HCT116 (cell line): ENCODE data around the gene MYH11. TPM values are rescaled to one million over a fixed set of nuclear protein-coding genes. Genes with fewer than 3 reads are reported as not detected.

ENCODE experiments used
- ATAC-seq: fragments of 200-7000 bp; cut with Tn5 transposase; 2 replicates; pipeline ENCODE4 v1.9.1; 2020; ENCODE audit warnings: mild to moderate bottlenecking, moderate library complexity
- BruUV-seq: library from RNA; stranded (reverse); fragments of 400-500 nt; replicated peaks from 2 replicates; lab custom pipeline; 2021; lab: Mats Ljungman, UMichigan
- CTCF ChIA-PET: fragments of 300-600 bp; sonication (Branson Sonifier 250); formaldehyde crosslinking; loops from one replicate; lab custom pipeline; 2021; ENCODE audit warnings: antibody characterized with exemption; lab: Charles Lee
- POLR2A ChIA-PET: fragments of 300-600, 350-600 bp; sonication (Branson Sonifier 250); formaldehyde crosslinking; loops from one replicate; lab custom pipeline; 2021; ENCODE audit warnings: antibody characterized with exemption; lab: Charles Lee
- RAD21 ChIA-PET, 2 experiments: fragments of 300-600 bp; sonication (Branson Sonifier 250); formaldehyde crosslinking; loops; one replicate each; lab custom pipeline; 2023; ENCODE audit warnings: low total read pairs in 2 of 2; ENCODE audit not compliant: uncharacterized antibody in 2 of 2, unreplicated experiment in 2 of 2, low non-redundant PET in 1 of 2; lab: Charles Lee
- DNase-seq: peaks from one replicate; pipeline ENCODE4 v3.0.0-alpha.2; 2010; ENCODE audit warnings: low read depth, low spot score
- H2AFZ ChIP-seq: fragments of 200-600 bp; shearing (Covaris generic), sonication (generic); 2 replicates; pipeline ENCODE4 v1.6.1; 2017; ENCODE audit warnings: low read depth, mixed run types, mixed read lengths, antibody characterized with exemption, low read length; ENCODE audit not compliant: poor library complexity, severe bottlenecking
- H3K27ac ChIP-seq: 2 replicates; pipeline ENCODE4 v1.5.1; 2012; ENCODE audit warnings: low read depth, low read length
- H3K27me3 ChIP-seq: fragments of 200-600 bp; sonication (generic); 2 replicates; pipeline ENCODE4 v1.6.1; 2016; ENCODE audit warnings: mixed run types, low read length, mixed read lengths; ENCODE audit not compliant: insufficient read depth
- H3K36me3 ChIP-seq, 2 experiments: fragments of 200-500 bp in 1 of 2; fragments of 200-600 bp in 1 of 2; sonication (Bioruptor generic) in 1 of 2; sonication (generic) in 1 of 2; 2 replicates each; pipeline versions ENCODE4 v1.5.1 to v1.6.1; 2014 to 2016; ENCODE audit warnings: low read length in 2 of 2, inconsistent platforms in 1 of 2, mixed read lengths in 1 of 2, mixed run types in 1 of 2; ENCODE audit not compliant: insufficient read depth in 2 of 2, control insufficient read depth in 1 of 2
- H3K4me1 ChIP-seq, 2 experiments: fragments of 200-600 bp in 1 of 2; sonication (generic) in 1 of 2; 2 replicates each; pipeline versions ENCODE4 v1.5.1 to v1.6.1; 2012 to 2017; ENCODE audit warnings: low read length in 2 of 2, inconsistent platforms in 1 of 2, mild to moderate bottlenecking in 1 of 2, mixed read lengths in 1 of 2, mixed run types in 1 of 2, moderate library complexity in 1 of 2; ENCODE audit not compliant: insufficient read depth in 2 of 2, control insufficient read depth in 1 of 2
- H3K4me2 ChIP-seq: fragments of 200-600 bp; sonication (generic); 2 replicates; pipeline ENCODE4 v1.6.1; 2017; ENCODE audit warnings: mixed run types, low read length, mixed read lengths
- H3K4me3 ChIP-seq, 2 experiments: fragments of 200-600 bp in 1 of 2; sonication (generic) in 1 of 2; replicated peaks in 1 of 2; 2 replicates each; pipeline ENCODE4 v1.5.1; 2011 to 2016; ENCODE audit warnings: low read length in 2 of 2, control low read depth in 1 of 2, low read depth in 1 of 2, mild to moderate bottlenecking in 1 of 2, mixed read lengths in 1 of 2, mixed run types in 1 of 2
- H3K79me2 ChIP-seq: fragments of 200-600 bp; sonication (generic); 2 replicates; pipeline ENCODE4 v1.6.1; 2017; ENCODE audit warnings: mild to moderate bottlenecking, mixed run types, low read length, moderate library complexity, mixed read lengths; ENCODE audit not compliant: insufficient read depth
- H3K9ac ChIP-seq: fragments of 200-600 bp; sonication (generic); 2 replicates; pipeline ENCODE4 v1.6.1; 2016; ENCODE audit warnings: low read length, mixed read lengths
- H3K9me2 ChIP-seq: fragments of 200-600 bp; sonication (generic), shearing (Covaris generic); 2 replicates; pipeline ENCODE4 v1.6.1; 2017; ENCODE audit warnings: mixed run types, mild to moderate bottlenecking, moderate library complexity; ENCODE audit not compliant: insufficient read depth
- H3K9me3 ChIP-seq, 2 experiments: fragments of 200-500 bp in 1 of 2; fragments of 200-600 bp in 1 of 2; sonication (Bioruptor generic) in 1 of 2; sonication (generic) in 1 of 2; 2 replicates each; pipeline ENCODE4 v1.6.1; 2014 to 2017; ENCODE audit warnings: low read length in 2 of 2, mixed read lengths in 2 of 2, inconsistent platforms in 1 of 2, low read depth in 1 of 2, mild to moderate bottlenecking in 1 of 2, mixed run types in 1 of 2, moderate library complexity in 1 of 2; ENCODE audit not compliant: control insufficient read depth in 1 of 2, insufficient read depth in 1 of 2
- H4K20me1 ChIP-seq: fragments of 200-600 bp; sonication (generic), shearing (Covaris generic); 2 replicates; pipeline ENCODE4 v1.6.1; 2017; ENCODE audit warnings: mixed run types, mild to moderate bottlenecking, moderate library complexity; ENCODE audit not compliant: insufficient read depth
- CBX3 ChIP-seq: IDR thresholded peaks from 2 replicates; pipeline ENCODE4 v1.6.1; 2012; ENCODE audit warnings: low read depth
- CEBPB ChIP-seq: IDR thresholded peaks from 2 replicates; pipeline ENCODE4 v1.6.1; 2012; ENCODE audit warnings: low read depth
- EGR1 ChIP-seq: IDR thresholded peaks from 2 replicates; pipeline ENCODE4 v1.6.1; 2012; ENCODE audit warnings: low read depth
- ELF1 ChIP-seq: IDR thresholded peaks from 2 replicates; pipeline ENCODE4 v1.6.1; 2012; ENCODE audit warnings: low read depth, borderline replicate concordance
- FOSL1 ChIP-seq: IDR thresholded peaks from 2 replicates; pipeline ENCODE4 v1.6.1; 2012; ENCODE audit warnings: low read depth
- JUND ChIP-seq: IDR thresholded peaks from 2 replicates; pipeline ENCODE4 v1.6.1; 2012
- POLR2A ChIP-seq: IDR thresholded peaks from 2 replicates; pipeline ENCODE4 v1.7.0; 2011; ENCODE audit warnings: borderline replicate concordance; ENCODE audit not compliant: insufficient read depth, insufficient read length; ENCODE audit errors: extremely low read depth
- POLR2AphosphoS5 ChIP-seq: IDR thresholded peaks from 2 replicates; pipeline ENCODE4 v1.6.1; 2011; ENCODE audit warnings: mild to moderate bottlenecking, low read depth, low read length, moderate library complexity
- SRF ChIP-seq: IDR thresholded peaks from 2 replicates; pipeline ENCODE4 v1.6.1; 2012; ENCODE audit warnings: low read depth
- TCF7L2 ChIP-seq: IDR thresholded peaks from 2 replicates; pipeline ENCODE4 v1.7.0; 2011; ENCODE audit warnings: borderline replicate concordance, inconsistent platforms; ENCODE audit not compliant: insufficient read depth, insufficient read length; ENCODE audit errors: extremely low read depth
- ZBTB33 ChIP-seq: IDR thresholded peaks from 2 replicates; pipeline ENCODE4 v1.6.1; 2011; ENCODE audit warnings: mild to moderate bottlenecking, low read length, moderate library complexity; ENCODE audit not compliant: insufficient replicate concordance; ENCODE audit errors: extremely low read depth
- ZNF274 ChIP-seq: fragments of 200-500 bp; sonication (Bioruptor generic); IDR thresholded peaks from 2 replicates; pipeline ENCODE4 v1.6.1; 2014; ENCODE audit warnings: mild to moderate bottlenecking, low read depth, low read length, inconsistent platforms
- intact Hi-C: fragments of 100-400 bp; cut with micrococcal nuclease; formaldehyde crosslinking; loops from 2 replicates; pipeline ENCODE4 v1.10.0; 2022
- total RNA-seq: library from RNA; stranded (reverse); gene quantifications from one replicate; pipeline ENCODE4 v1.2.1, GENCODE V29; 2021; ENCODE audit not compliant: unreplicated experiment

The MYH11 gene
- total RNA-seq, 1 experiment from 2014 or later = 0.61 TPM

GRCh38 chr16:15788846-15789239, 68.0 kb downstream of the MYH11 start:
- no TSS peak for BruUV-seq
- POLR2A ChIA-PET = no interaction called here
- Histone ChIP-seq H3K36me3 (no peaks in the 10 kb centered on the region), H4K20me1 (no peaks in the 10 kb centered on the region), H3K4me3 (no peak overlapping the region), H3K27me3 (no peaks in the 10 kb centered on the region), H3K4me1 (peaks cover 0 to 2% of the 10 kb centered on the region in 2 experiments; a peak in 1 of 4 replicates), H3K9me3 (no peaks in the 10 kb centered on the region), H3K4me2 (no peak overlapping the region), H3K27ac (no peak overlapping the region), H3K79me2 (no peaks in the 10 kb centered on the region), H3K9ac (no peak overlapping the region), H3K9me2 (no peaks in the 10 kb centered on the region), H2AFZ (no peak overlapping the region)
- DNase-seq (no peak), ATAC-seq (no peak)
- RAD21 ChIA-PET = no interaction called here
- TF ChIP-seq TCF7L2 (no peak), ZBTB33 (no peak), JUND (no peak), POLR2A (no peak), SRF (no peak), ZNF274 (no peak), EGR1 (no peak), FOSL1 (no peak), CEBPB (no peak), ELF1 (no peak), POLR2AphosphoS5 (no peak), CBX3 (no peak)
- intact Hi-C loops = no loop called here
- CTCF ChIA-PET = interaction anchor here (0.6 kb wide), 1 partner anchor 207 kb away, joined by 4 read pairs; no protein-coding TSS in a partner anchor
